NCI-H526 treated with DMSO at 0.1 percent for 48 hours (cell line): ENCODE data around the gene THSD7A.

ENCODE experiments used
- DNase-seq: peaks from one replicate; lab custom pipeline; 2025; lab: John Stamatoyannopoulos, UW

THSD7A gene

DNA sequence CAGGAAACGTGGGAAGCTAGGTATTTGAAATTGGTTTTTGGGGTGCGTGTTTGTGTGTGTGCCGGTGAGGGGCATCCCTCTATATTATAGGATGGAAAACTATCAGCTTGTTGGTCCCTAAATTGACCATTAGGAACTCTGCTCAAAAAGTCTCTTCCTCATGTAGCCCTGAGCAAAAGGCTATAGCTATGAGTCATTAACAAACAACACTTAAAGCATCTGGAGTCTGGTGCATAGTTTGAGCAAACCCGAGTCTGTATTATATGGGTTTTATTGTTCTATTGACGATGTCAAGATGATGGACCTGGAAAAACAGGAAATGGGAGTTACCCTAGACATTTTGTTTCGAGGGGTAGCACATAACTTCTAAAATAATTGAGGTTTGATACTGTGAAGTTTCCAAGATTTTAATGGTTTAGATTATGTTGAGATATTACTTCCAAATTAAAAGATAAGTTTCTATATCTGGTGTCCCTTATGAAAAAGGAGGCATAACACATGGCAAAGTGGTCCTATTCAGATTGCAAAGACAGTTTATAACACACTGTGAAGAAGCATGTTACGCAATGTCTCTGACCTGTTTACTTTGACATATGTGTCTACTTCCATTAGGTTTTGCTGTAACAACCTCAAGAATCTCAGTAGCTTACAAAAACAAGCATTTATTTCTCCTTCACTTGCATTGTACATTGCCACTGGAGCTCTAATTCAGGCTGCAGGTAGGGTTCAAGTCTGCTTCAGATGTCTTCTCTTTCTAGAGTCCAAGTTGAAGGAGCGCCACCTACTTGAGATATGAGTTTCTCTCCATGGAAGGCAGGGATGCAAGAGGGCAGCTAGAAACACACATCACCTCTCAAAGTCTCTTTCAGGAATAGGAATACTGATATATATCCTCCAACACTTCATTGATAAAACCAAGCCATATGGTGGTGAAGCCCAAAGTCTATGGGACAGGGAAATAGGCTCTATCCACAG lies 500.6 kb downstream of the THSD7A start:
- no peak for DNase-seq

DNA sequence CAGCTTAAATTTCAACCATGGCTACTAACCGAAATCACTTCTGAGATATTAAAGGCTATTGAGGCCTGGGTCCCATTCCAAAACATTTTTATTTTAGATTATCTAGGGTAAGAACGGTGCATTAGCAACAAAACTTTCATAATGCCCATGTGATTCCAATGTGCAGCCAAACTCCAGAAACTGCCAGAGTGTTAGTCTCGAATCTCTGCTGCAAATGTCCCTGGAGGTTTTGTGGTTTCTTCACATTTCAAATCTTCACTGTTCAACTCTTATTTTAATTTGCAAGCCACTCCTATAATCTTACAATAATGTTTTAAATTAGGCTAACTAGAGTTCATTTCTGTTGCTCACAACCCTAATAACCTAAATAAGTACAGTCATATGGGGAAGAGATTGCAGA lies 501.3 kb downstream of the THSD7A start:
- DNase-seq: no peak

DNA sequence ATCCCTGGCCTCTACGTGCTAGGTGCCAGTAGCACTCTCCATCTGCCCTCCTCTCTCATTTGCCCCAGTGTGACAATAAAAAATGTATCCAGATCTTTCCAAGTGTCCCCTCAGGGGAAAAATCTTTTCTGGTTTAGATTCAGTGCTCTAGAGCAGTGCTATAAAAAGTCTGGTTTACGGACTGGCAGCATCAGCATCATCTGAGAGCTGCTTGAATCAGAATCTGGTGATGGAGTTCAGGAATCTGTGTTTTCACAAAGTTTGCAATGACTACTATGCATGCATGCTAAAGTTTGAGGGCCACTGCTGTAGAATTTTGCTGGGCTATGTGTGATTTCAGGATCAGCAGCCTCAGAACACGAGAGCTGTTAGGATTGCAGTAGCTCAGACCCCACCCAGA lies 501.8 kb downstream of the THSD7A start:
- DNase-seq: no peak

DNA sequence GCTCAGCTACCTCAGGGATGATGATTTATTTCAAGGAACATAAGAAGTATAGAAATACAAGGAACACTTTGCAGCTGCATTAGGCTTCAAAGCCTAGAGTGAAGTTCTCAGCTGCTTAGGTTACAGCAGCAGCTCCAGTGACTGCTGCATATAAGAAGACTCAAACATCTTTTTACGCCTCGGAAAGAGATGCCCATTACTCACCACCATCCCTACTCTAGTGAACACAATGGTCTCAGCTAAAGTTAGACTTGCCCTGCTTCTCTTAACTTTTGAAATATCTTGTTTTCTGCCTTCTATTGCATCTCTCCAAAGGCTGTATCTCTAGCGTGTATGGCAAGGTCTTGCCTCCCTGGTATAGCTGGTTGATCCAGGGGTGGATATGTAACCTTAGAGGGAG lies 502.4 kb downstream of the THSD7A start:
- DNase-seq: no peak

DNA sequence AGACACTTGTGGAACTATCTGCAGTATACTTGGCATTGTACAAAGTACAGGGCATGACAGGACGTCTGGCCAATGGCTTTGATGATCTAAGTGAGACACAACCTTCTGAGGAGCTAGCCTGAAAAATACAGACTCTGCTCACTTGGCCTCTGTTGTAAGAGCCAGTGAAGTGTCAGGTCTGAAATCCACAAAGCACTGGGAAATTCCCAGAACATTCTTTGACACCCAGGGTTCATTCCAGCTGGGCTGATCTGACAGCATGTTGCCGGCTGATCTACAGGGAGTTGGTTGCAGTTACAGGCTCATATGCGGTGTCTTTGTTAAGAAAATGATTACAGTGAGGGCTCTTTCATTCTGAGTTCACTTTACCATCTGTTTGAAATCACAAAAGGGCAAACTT lies 503.7 kb downstream of the THSD7A start:
- DNase-seq: no peak

DNA sequence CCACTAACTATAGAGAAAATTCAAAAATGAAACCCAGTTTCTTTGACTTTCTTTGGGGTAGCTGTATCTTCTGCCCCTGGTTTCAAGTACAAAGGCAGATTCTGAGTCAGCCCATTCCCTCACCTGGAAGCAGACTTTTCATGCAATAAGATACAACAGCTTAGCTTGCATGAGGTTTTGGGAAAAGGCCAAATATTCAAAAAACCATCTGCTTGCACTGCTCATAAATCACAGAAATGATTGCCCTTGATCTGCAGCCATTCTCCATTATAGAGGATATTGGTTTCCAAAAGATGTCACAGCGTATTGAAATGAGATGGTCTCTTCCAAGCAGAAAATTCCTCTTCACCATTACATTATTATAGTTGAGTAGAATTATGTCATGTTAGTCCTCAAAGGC lies 504.4 kb downstream of the THSD7A start:
- no peak for DNase-seq
